OCI-LY7 (cell line): ENCODE results near the gene TMEM242. TPM values are rescaled to one million over a fixed set of nuclear protein-coding genes. Genes with fewer than 3 reads are reported as not detected.

Experiments used
- BruUV-seq: library from RNA; stranded (reverse); fragments of 400-500 nt; replicated peaks from 2 replicates; lab custom pipeline; 2021; lab: Mats Ljungman, UMichigan
- CTCF ChIA-PET: fragments of 300-600 bp; sonication (Branson Sonifier 250); formaldehyde crosslinking; loops from one replicate; lab custom pipeline; 2022; ENCODE audit warnings: antibody characterized with exemption; ENCODE audit not compliant: unreplicated experiment; lab: Charles Lee
- POLR2A ChIA-PET: fragments of 300-600 bp; sonication (Branson Sonifier 250); formaldehyde crosslinking; loops from one replicate; lab custom pipeline; 2022; ENCODE audit warnings: antibody characterized with exemption; lab: Charles Lee
- DNase-seq: peaks from one replicate; pipeline ENCODE4 v3.0.0-alpha.2; 2015; ENCODE audit warnings: low spot score
- H2AFZ ChIP-seq: fragments of 200-600 bp; sonication (generic), shearing (Covaris generic); 2 replicates; pipeline ENCODE4 v1.6.1; 2014; ENCODE audit warnings: mild to moderate bottlenecking, antibody characterized with exemption, low read length, moderate library complexity
- H3K27ac ChIP-seq: fragments of 200-600 bp; sonication (generic); 2 replicates; pipeline ENCODE4 v1.5.1; 2014; ENCODE audit warnings: mixed run types, low read depth, mild to moderate bottlenecking, moderate library complexity, low read length, inconsistent platforms; ENCODE audit not compliant: poor library complexity, severe bottlenecking
- H3K36me3 ChIP-seq: fragments of 200-600 bp; sonication (generic); 2 replicates; pipeline ENCODE4 v1.6.1; 2014; ENCODE audit warnings: mild to moderate bottlenecking, antibody characterized with exemption, low read length, moderate library complexity, mixed read lengths; ENCODE audit not compliant: insufficient read depth
- H3K4me1 ChIP-seq: fragments of 200-600 bp; sonication (generic); 2 replicates; pipeline ENCODE4 v1.5.1; 2014; ENCODE audit warnings: mild to moderate bottlenecking, low read length; ENCODE audit not compliant: insufficient read depth, poor library complexity, severe bottlenecking
- H3K4me2 ChIP-seq: fragments of 200-600 bp; sonication (generic); 2 replicates; pipeline ENCODE4 v1.6.1; 2014; ENCODE audit warnings: mild to moderate bottlenecking, low read length
- H3K4me3 ChIP-seq: fragments of 200-600 bp; sonication (generic); 2 replicates; pipeline ENCODE4 v1.5.1; 2014; ENCODE audit warnings: mild to moderate bottlenecking, low read depth, low read length; ENCODE audit not compliant: poor library complexity, severe bottlenecking
- H3K79me2 ChIP-seq: fragments of 200-600 bp; sonication (generic); 2 replicates; pipeline ENCODE4 v1.6.1; 2016; ENCODE audit warnings: low read depth, mild to moderate bottlenecking, low read length, moderate library complexity, mixed read lengths; ENCODE audit not compliant: insufficient read depth
- H3K9me2 ChIP-seq: fragments of 200-600 bp; sonication (generic); 2 replicates; pipeline ENCODE4 v1.6.1; 2016; ENCODE audit warnings: mild to moderate bottlenecking, low read length, mixed read lengths; ENCODE audit not compliant: insufficient read depth
- H3K9me3 ChIP-seq: fragments of 200-600 bp; sonication (generic); 2 replicates; pipeline ENCODE4 v1.6.1; 2014; ENCODE audit warnings: mild to moderate bottlenecking, mixed run types, low read length, mixed read lengths
- H4K20me1 ChIP-seq: fragments of 200-600 bp; sonication (generic); 2 replicates; pipeline ENCODE4 v1.6.1; 2014; ENCODE audit warnings: mild to moderate bottlenecking, antibody characterized with exemption, low read length, moderate library complexity, mixed read lengths; ENCODE audit not compliant: insufficient read depth
- EZH2phosphoT487 ChIP-seq: fragments of 200-600 bp; sonication (generic); IDR thresholded peaks from 2 replicates; pipeline ENCODE4 v1.6.1; 2018; ENCODE audit warnings: low read depth, borderline replicate concordance, mild to moderate bottlenecking, mixed run types, antibody characterized with exemption, low read length, moderate library complexity, mixed read lengths
- intact Hi-C: fragments of 100-400 bp; cut with micrococcal nuclease; formaldehyde crosslinking; loops from one replicate; pipeline ENCODE4 v1.10.0; 2022; ENCODE audit not compliant: unreplicated experiment
- total RNA-seq, 2 experiments: library from RNA; depleted of rRNA in 1 of 2; stranded (reverse); fragments of >200 nt in 1 of 2; shearing (Covaris generic) in 1 of 2; gene quantifications; 2 replicates each; pipeline ENCODE4 v1.2.3, GENCODE V29; 2014 to 2022
- TF ChIP-seq, protein P1 (sequence below): fragments of 200-600 bp; sonication (generic); conservative IDR thresholded peaks from 2 replicates; pipeline ENCODE4 v1.5.1; 2014; ENCODE audit warnings: mild to moderate bottlenecking, antibody characterized with exemption, low read length, moderate library complexity, mixed read lengths

TMEM242 gene
- total RNA-seq, 2 experiments from 2014 or later = 4.5 to 9.2 TPM

DNA sequence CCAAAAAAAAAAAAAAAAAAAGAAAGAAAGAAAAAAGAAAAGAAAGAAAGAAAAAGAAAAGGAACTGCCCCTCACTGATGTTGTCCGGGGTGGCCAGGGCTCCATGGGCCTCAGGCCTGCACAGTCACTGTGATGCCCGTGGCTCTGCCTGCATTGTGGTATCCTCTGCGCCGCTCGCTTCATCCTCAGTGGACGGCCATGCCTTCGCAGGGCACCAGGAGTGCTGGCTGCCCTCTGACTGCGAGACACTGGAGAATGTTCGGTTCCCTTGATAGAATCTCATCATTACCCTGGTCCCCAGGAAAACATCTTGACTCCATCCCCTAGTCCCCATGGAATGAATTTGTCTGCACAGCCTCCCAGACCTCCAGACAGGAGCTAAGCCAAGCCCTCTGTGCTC is 61.7 kb downstream of the TMEM242 start:
- no TSS peak for BruUV-seq
- DNase-seq = no peak
- H3K36me3 ChIP-seq = no peaks in the 10 kb centered on the region
- H3K4me2 ChIP-seq = no peak overlapping the region
- no peak overlapping the region for H3K27ac ChIP-seq
- no peak for TF ChIP-seq EZH2phosphoT487
- TF ChIP-seq, protein P1, sequence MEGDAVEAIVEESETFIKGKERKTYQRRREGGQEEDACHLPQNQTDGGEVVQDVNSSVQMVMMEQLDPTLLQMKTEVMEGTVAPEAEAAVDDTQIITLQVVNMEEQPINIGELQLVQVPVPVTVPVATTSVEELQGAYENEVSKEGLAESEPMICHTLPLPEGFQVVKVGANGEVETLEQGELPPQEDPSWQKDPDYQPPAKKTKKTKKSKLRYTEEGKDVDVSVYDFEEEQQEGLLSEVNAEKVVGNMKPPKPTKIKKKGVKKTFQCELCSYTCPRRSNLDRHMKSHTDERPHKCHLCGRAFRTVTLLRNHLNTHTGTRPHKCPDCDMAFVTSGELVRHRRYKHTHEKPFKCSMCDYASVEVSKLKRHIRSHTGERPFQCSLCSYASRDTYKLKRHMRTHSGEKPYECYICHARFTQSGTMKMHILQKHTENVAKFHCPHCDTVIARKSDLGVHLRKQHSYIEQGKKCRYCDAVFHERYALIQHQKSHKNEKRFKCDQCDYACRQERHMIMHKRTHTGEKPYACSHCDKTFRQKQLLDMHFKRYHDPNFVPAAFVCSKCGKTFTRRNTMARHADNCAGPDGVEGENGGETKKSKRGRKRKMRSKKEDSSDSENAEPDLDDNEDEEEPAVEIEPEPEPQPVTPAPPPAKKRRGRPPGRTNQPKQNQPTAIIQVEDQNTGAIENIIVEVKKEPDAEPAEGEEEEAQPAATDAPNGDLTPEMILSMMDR = no peak
- no peaks in the 10 kb centered on the region for H3K9me2 ChIP-seq
- POLR2A ChIA-PET = interaction anchor here (0.7 kb wide), 1 partner anchor 1596 kb away, joined by 4 read pairs; no protein-coding TSS in a partner anchor
- intact Hi-C loops = no loop called here
- no peaks in the 10 kb centered on the region for H3K4me1 ChIP-seq
- CTCF ChIA-PET = no interaction called here
- no peaks in the 10 kb centered on the region for H3K9me3 ChIP-seq
- no peaks in the 10 kb centered on the region for H4K20me1 ChIP-seq
- H2AFZ ChIP-seq = no peak overlapping the region
- H3K4me3 ChIP-seq = no peak overlapping the region
- no peaks in the 10 kb centered on the region for H3K79me2 ChIP-seq

DNA sequence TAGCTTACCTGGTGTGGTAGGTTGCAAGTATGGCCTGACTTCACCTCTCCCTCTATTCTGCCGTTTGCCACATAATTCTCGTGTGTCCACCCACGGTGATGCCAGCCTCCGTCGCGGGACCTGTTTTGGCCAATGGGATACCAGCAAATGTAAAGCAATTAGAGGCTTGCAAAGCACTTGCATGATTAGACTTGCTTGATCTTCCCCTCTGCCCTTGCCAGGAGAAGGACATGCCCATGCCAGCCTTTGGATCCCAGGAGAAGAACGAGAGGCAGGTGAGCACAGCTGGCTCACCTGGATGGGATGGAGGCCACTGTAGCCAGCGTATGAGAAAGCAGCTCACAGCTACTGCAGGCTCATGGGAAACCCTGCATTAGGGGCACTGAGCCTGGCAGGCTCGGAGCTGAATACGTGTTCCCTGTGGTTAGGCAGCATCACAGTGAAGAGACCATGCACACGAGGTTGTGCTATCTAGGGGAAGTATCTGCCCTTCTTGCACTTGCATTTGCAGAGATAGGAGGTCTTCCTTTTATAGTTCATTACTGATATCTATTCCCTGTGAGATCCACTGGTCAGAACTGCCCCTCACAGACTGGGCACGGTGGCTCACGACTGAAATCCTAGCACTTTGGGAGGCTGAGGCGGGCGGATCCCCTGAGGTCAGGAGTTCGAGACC is 62.4 kb downstream of the TMEM242 start:
- Histone ChIP-seq H4K20me1 (no peaks in the 10 kb centered on the region), H2AFZ (no peak overlapping the region), H3K4me3 (no peak overlapping the region), H3K79me2 (no peaks in the 10 kb centered on the region), H3K4me2 (no peak overlapping the region), H3K36me3 (no peaks in the 10 kb centered on the region), H3K9me3 (no peaks in the 10 kb centered on the region), H3K27ac (no peak overlapping the region), H3K9me2 (no peaks in the 10 kb centered on the region), H3K4me1 (no peaks in the 10 kb centered on the region)
- BruUV-seq = no TSS peak
- intact Hi-C loops = no loop called here
- no peak for DNase-seq
- ChIA-PET POLR2A (interaction anchor here (0.7 to 0.8 kb wide), 2 partner anchors 28 to 1596 kb away, joined by 3 to 4 read pairs; no protein-coding TSS in a partner anchor), CTCF (no interaction called here)
- TF ChIP-seq, protein P1 = no peak
- no peak for TF ChIP-seq EZH2phosphoT487

DNA sequence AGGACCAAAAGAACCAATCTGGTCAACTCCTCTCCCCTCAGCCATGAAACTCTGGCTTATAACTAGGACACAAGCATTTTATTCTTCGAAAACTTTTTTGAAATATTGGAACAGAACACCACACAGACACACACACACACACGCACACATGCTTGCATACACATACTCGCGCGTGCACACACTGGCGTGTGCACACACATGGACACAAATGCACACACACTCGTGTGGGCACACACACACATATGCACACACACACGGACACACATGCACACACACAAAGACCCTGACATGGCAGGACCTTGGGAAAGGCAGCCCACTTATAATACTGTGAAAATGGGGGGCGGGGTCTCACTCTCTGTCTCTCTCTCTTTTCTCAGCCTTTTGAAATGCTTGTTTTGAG is 63.9 kb downstream of the TMEM242 start:
- H4K20me1 ChIP-seq = no peaks in the 10 kb centered on the region
- ChIA-PET POLR2A (interaction anchor here (0.6 kb wide), 1 partner anchor 1158 kb away, joined by 4 read pairs; no protein-coding TSS in a partner anchor), CTCF (no interaction called here)
- no peaks in the 10 kb centered on the region for H3K79me2 ChIP-seq
- H3K9me3 ChIP-seq = no peaks in the 10 kb centered on the region
- H3K27ac ChIP-seq = no peak overlapping the region
- intact Hi-C loops = no loop called here
- no peaks in the 10 kb centered on the region for H3K4me1 ChIP-seq
- H3K4me2 ChIP-seq = no peak overlapping the region
- no peak for DNase-seq
- H2AFZ ChIP-seq = no peak overlapping the region
- H3K4me3 ChIP-seq = no peak overlapping the region
- H3K36me3 ChIP-seq = no peaks in the 10 kb centered on the region
- H3K9me2 ChIP-seq = no peaks in the 10 kb centered on the region
- no peak for TF ChIP-seq EZH2phosphoT487
- TF ChIP-seq, protein P1 = no peak
- no TSS peak for BruUV-seq
